ENCODE measurements around the gene CPSF7.

Gene CPSF7

GRCh38 chr11:61447601-61448551 is 18.1 kb upstream of the CPSF7 start:
- no peak for DNase-seq
- no peak overlapping the region for H3K4me3 ChIP-seq (ENCODE audit: low read depth, low read length)
- no peak overlapping the region for H3K27ac ChIP-seq
- no peaks in the 10 kb centered on the region for H3K27me3 ChIP-seq (replicated peaks)
- in situ Hi-C loops (cut with HindIII; ENCODE audit: low pct_ligation_motif_present, low sequenced_read_pairs), result no loop called here
- no peak for TF ChIP-seq CTCF (IDR thresholded peaks at IDR 0.05; ENCODE audit: low read depth, low read length, missing control alignments)
- peaks cover 27% of the 10 kb centered on the region for H3K36me3 ChIP-seq (replicated peaks)

GRCh38 chr11:61446211-61446651 is 16.5 kb upstream of the CPSF7 start:
- in situ Hi-C loops (cut with HindIII; ENCODE audit: low pct_ligation_motif_present, low sequenced_read_pairs), result no loop called here
- Histone ChIP-seq H3K36me3 (replicated peaks) (peaks cover 30% of the 10 kb centered on the region), H3K27ac (peak overlapping the region; percentile 44), H3K27me3 (replicated peaks) (no peaks in the 10 kb centered on the region), H3K4me3 (ENCODE audit: low read depth, low read length) (no peak overlapping the region)
- TF ChIP-seq CTCF (IDR thresholded peaks at IDR 0.05; ENCODE audit: low read depth, low read length, missing control alignments), result peak; percentile 97
- DNase-seq, result peak; percentile 97

GRCh38 chr11:61445516-61445915 is 15.7 kb upstream of the CPSF7 start:
- H3K27ac ChIP-seq, result no peak overlapping the region
- no peak overlapping the region for H3K4me3 ChIP-seq (ENCODE audit: low read depth, low read length)
- DNase-seq, result no peak
- in situ Hi-C loops (cut with HindIII; ENCODE audit: low pct_ligation_motif_present, low sequenced_read_pairs), result no loop called here
- H3K27me3 ChIP-seq (replicated peaks), result no peaks in the 10 kb centered on the region
- H3K36me3 ChIP-seq (replicated peaks), result peaks cover 32% of the 10 kb centered on the region
- TF ChIP-seq CTCF (IDR thresholded peaks at IDR 0.05; ENCODE audit: low read depth, low read length, missing control alignments), result no peak

- in situ Hi-C loops (cut with HindIII; ENCODE audit: low pct_ligation_motif_present, low sequenced_read_pairs), result no loop called here
Measured at GRCh38 chr11:61442616-61443015, 12.8 kb upstream of the CPSF7 start.

GRCh38 chr11:61439615-61440014 is 9.8 kb upstream of the CPSF7 start:
- Histone ChIP-seq H3K27me3 (replicated peaks) (no peaks in the 10 kb centered on the region), H3K36me3 (replicated peaks) (peaks cover 33% of the 10 kb centered on the region), H3K4me3 (ENCODE audit: low read depth, low read length) (no peak overlapping the region), H3K27ac (no peak overlapping the region)
- DNase-seq, result no peak
- no peak for TF ChIP-seq CTCF (IDR thresholded peaks at IDR 0.05; ENCODE audit: low read depth, low read length, missing control alignments)
- in situ Hi-C loops (cut with HindIII; ENCODE audit: low pct_ligation_motif_present, low sequenced_read_pairs), result no loop called here

More at GRCh38 chr11:61442616-61443015, 12.8 kb upstream of the CPSF7 start:
- no peak overlapping the region for H3K4me3 ChIP-seq (ENCODE audit: low read depth, low read length)
- TF ChIP-seq CTCF (IDR thresholded peaks at IDR 0.05; ENCODE audit: low read depth, low read length, missing control alignments), result no peak
- H3K36me3 ChIP-seq (replicated peaks), result peaks cover 43% of the 10 kb centered on the region
- no peak for DNase-seq
- H3K27me3 ChIP-seq (replicated peaks), result no peaks in the 10 kb centered on the region
- no peak overlapping the region for H3K27ac ChIP-seq

Data from brain microvascular endothelial cell (primary cell).